Astrocyte of the spinal cord (primary cell): ENCODE data around the gene MAPK8IP3.

Experiments
- DNase-seq: peaks from one replicate; pipeline ENCODE4 v3.0.0; 2011; ENCODE audit warnings: low read depth, low spot score
- H3K4me3 ChIP-seq: 2 replicates; pipeline ENCODE4 v1.5.1; 2011; ENCODE audit warnings: low read depth, mild to moderate bottlenecking, low read length, moderate library complexity
- in situ Hi-C: cut with HindIII; loops from 2 replicates; pipeline ENCODE4 v1.10.0; 2017; ENCODE audit warnings: low sequenced_read_pairs
- TF ChIP-seq, protein P1 (sequence below): IDR thresholded peaks from 2 replicates; pipeline ENCODE4 v1.5.1; 2012; ENCODE audit warnings: low read depth, mild to moderate bottlenecking, low read length, inconsistent platforms

Gene MAPK8IP3

DNA sequence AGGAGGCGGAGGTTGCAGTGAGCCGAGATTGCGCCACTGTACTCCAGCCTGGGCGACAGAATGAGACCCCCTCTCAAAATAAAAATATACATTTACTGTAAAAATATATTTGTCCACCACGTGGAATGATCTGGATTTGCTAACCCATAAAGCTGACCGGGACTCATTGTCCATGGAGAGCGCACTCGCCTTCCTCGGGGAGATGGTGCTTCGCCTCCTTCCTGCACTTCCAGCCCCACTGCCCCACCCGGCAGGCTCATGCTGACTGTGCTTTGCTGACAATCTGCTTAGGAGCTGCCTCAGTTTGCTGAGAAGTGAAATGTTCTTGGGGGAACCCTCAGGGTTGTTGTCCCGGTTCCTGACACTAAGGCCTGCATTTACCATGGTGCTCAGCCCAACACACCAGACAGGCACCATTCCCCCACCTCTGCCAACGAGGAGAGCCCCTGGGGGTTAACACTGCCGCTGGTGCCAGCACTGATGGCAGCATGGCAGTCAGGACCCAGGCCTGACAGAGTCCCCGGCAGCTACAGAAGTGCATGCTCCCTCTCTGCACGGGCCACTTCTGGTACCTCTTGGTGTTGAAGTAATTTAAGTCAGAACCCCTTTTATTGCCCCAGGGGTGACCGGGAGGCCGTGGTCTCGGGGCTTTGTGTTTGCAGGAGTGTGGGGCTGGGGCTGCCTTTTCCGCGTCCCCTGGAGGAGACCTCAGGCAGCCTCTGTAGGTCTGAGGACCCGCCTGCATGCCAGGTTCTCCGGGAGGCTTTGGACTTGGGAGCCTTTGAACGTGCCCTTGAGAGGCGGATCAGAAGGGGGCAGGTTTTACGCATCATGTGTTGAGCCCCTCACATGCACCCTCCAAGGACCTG is 79.2 kb downstream of the MAPK8IP3 start:
- H3K4me3 ChIP-seq = no peak overlapping the region
- DNase-seq = no peak
- in situ Hi-C loops = no loop called here
- TF ChIP-seq, protein P1, sequence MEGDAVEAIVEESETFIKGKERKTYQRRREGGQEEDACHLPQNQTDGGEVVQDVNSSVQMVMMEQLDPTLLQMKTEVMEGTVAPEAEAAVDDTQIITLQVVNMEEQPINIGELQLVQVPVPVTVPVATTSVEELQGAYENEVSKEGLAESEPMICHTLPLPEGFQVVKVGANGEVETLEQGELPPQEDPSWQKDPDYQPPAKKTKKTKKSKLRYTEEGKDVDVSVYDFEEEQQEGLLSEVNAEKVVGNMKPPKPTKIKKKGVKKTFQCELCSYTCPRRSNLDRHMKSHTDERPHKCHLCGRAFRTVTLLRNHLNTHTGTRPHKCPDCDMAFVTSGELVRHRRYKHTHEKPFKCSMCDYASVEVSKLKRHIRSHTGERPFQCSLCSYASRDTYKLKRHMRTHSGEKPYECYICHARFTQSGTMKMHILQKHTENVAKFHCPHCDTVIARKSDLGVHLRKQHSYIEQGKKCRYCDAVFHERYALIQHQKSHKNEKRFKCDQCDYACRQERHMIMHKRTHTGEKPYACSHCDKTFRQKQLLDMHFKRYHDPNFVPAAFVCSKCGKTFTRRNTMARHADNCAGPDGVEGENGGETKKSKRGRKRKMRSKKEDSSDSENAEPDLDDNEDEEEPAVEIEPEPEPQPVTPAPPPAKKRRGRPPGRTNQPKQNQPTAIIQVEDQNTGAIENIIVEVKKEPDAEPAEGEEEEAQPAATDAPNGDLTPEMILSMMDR = no peak

DNA sequence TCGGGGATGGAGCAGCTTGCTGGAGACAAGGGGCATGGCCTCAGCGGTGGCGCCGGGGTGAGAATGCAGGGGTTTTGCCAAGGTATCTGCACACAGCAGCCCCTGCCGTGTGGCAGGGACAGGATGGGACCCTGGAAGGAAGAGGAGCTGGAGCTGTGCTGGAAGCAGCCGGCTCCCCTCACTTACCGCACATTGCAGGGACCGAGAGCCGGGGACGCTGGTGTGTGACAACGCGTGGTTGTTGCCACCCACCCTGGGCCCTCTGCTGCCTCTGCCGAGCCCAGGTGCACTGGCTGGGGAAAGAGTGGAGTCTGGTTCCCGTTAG is 79.8 kb downstream of the MAPK8IP3 start:
- TF ChIP-seq, protein P1 = no peak
- no peak for DNase-seq
- in situ Hi-C loops = no loop called here
- no peak overlapping the region for H3K4me3 ChIP-seq

DNA sequence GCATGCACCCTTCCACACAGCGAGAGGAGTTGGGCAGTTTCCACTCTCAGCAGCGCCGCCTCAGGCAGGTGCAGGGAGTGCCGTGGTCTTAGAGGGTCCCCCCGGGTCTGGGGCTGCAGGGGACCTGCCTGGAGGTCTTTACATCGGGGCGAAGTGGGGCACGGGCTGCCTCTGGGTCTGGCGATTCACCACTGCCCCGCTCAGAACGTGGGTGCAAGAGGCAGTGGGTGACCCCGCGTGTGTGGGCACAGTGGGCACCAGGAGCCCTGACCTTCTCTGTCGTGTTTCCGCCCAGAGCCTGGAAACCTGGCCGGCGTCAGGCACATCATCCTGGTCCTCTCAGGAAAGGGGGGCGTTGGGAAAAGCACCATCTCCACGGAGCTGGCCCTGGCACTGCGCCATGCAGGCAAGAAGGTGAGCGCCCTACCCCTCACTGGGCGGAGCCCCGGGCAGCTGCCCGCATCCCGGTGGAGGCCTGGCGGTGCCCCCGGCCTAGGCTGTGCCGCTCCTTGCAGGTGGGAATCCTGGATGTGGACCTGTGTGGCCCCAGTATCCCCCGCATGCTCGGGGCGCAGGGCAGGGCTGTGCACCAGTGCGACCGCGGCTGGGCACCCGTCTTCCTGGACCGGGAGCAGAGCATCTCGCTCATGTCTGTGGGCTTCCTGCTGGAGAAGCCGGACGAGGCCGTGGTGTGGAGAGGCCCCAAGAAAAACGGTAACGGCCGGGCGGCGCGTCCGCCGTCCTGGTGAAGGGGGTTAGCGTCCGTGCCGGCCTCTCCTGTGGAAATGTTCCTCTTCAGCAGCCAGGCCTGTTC is 80.5 kb downstream of the MAPK8IP3 start:
- TF ChIP-seq, protein P1 = no peak
- no peak overlapping the region for H3K4me3 ChIP-seq
- in situ Hi-C loops = no loop called here
- no peak for DNase-seq

DNA sequence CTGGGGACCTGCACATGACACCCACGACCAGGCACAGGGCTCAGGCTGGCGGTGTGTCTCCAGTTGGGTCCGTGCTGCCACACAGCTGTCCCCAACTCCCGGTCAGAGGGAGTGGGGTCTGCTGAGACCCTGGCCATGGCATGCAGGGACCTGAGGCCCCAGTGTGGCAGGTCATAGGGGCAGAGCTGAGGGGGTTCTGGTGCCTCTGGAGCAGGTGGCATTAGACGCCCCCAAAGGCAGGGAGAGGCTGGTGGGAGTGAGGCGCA is 81.0 kb downstream of the MAPK8IP3 start:
- DNase-seq = no peak
- in situ Hi-C loops = no loop called here
- TF ChIP-seq, protein P1 = no peak
- no peak overlapping the region for H3K4me3 ChIP-seq

DNA sequence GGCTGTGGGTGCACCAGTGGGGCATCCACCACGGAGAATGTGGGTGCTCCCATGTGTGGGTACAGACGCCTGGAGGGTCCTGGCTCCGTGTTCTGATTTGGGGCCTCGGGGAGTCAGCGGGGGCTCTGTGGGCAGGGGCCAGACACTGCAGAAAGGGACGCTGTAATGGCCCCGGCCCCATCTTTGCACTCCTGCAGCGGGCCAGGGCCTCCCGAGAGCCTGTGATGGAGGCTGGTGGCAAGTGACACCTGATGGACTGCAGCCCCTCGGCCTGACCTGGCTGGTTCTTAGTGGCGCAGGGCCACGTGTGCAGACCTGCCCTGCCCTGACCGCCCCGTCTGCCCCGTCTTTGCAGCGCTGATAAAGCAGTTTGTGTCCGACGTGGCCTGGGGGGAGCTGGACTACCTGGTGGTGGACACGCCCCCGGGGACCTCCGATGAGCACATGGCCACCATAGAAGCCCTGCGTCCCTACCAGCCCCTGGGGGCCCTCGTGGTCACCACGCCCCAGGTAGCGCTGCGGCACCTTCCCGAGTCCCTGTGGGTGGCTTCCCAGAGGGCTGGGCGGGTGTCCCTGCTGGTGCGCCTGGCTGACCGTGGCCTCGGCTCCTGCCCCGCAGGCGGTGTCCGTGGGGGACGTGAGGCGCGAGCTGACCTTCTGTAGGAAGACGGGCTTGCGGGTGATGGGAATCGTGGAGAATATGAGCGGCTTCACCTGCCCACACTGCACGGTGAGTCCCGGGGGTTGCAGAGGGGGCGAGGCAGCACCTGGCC is 81.5 kb downstream of the MAPK8IP3 start:
- no peak for DNase-seq
- H3K4me3 ChIP-seq = no peak overlapping the region
- TF ChIP-seq, protein P1 = no peak
- in situ Hi-C loops = no loop called here

DNA sequence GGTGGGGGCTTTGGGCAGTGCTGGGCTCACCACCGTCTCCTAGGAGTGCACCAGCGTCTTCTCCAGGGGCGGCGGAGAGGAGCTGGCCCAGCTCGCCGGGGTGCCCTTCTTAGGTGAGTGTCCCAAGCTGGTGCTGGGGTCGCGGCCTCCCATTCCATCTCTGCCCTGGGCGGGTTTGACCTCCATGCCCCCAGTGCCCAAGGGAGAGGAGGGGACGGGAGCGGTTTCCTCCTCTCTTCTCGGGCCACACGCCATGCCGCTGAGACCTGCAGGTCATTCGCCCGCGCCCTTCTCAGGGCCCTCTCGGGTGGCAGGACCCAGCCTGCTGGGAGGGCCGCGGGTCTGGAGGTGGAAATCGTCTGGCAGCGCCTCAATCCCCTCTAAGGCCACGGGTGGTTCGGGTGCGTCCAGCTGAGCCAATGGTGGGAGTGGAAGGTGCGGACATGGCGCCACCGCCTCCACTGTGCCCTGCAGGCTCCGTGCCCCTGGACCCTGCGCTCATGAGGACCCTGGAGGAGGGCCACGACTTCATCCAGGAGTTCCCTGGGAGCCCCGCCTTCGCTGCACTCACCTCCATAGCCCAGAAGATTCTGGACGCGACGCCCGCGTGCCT is 82.2 kb downstream of the MAPK8IP3 start:
- in situ Hi-C loops = no loop called here
- H3K4me3 ChIP-seq = no peak overlapping the region
- TF ChIP-seq, protein P1 = no peak
- DNase-seq = no peak
